GM23248 (cell line): ENCODE measurements around the gene HS6ST1.
"Not testable (repeated sequence)": the region's sequence is repeated elsewhere in the genome, so short reads cannot be mapped to it uniquely, and the experiment has no call there.

Experiments
- EZH2 ChIP-seq: fragments of 200-600 bp; sonication (generic); IDR thresholded peaks from 2 replicates; pipeline ENCODE4 v1.6.1; 2018; ENCODE audit warnings: antibody characterized with exemption, mild to moderate bottlenecking; ENCODE audit not compliant: insufficient read depth, poor library complexity, severe bottlenecking
- EZH2phosphoT487 ChIP-seq: fragments of 200-600 bp; sonication (generic); IDR thresholded peaks from 2 replicates; pipeline ENCODE4 v1.6.1; 2018; ENCODE audit warnings: antibody characterized with exemption, moderate library complexity, mild to moderate bottlenecking, low read depth; ENCODE audit not compliant: insufficient read depth

- TF ChIP-seq EZH2, EZH2phosphoT487: not testable (repeated sequence)
These were observed 806 bp downstream of the HS6ST1 start for GRCh38 chr2:128317899-128318225.
